Activated naive CD4-positive, alpha-beta T cell treated with anti-CD3 and anti-CD28 coated beads, Interleukin-2, amount 50 U/mL, for 24 hours (primary cell): ENCODE data around the gene DNAJC24.

Source experiments
- H3K27ac Mint-ChIP-seq: one replicate; pipeline ENCODE4 v1.8.0; 2021; ENCODE audit warnings: mild to moderate bottlenecking, mixed read lengths
- H3K27me3 Mint-ChIP-seq: one replicate; pipeline ENCODE4 v1.8.0; 2021; ENCODE audit warnings: mixed read lengths
- H3K36me3 Mint-ChIP-seq: one replicate; pipeline ENCODE4 v1.8.0; 2021; ENCODE audit warnings: mixed read lengths
- H3K4me1 Mint-ChIP-seq: one replicate; pipeline ENCODE4 v1.8.0; 2021; ENCODE audit warnings: mixed read lengths
- H3K4me3 Mint-ChIP-seq: one replicate; pipeline ENCODE4 v1.8.0; 2021; ENCODE audit warnings: mild to moderate bottlenecking, mixed read lengths
- H3K9me3 Mint-ChIP-seq: one replicate; pipeline ENCODE4 v1.8.0; 2021; ENCODE audit warnings: mixed read lengths

DNAJC24 gene

DNA sequence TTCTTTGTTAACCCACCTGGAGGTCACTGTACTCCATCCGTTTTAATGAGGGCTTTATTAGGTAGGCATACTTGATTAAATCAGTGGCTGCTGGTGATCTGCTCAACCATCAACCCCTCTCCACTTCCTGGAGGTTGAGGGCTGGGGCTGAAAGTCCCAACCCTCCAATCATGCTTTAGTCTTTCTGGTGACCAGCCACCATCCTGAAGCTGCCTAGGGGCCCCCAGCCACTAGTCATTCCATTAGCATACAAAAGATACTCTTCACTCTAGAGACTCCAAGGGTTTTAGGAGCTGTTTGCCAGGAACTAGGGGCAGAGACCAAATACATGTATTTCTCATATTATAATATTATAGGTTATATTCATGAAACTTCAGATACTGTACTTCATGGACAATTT is 13.5 kb downstream of the DNAJC24 start:
- Mint-ChIP-seq H3K4me1 (peaks cover 31% of the 10 kb centered on the region), H3K27me3 (no peaks in the 10 kb centered on the region), H3K36me3 (peaks cover 19% of the 10 kb centered on the region), H3K4me3 (no peak overlapping the region), H3K27ac (no peak overlapping the region), H3K9me3 (peaks cover 5% of the 10 kb centered on the region)

- peaks cover 37% of the 10 kb centered on the region for H3K4me1 Mint-ChIP-seq
- no peak overlapping the region for H3K4me3 Mint-ChIP-seq
- no peak overlapping the region for H3K27ac Mint-ChIP-seq
- H3K9me3 Mint-ChIP-seq: peaks cover 14% of the 10 kb centered on the region
- H3K36me3 Mint-ChIP-seq: peaks cover 21% of the 10 kb centered on the region
- no peaks in the 10 kb centered on the region for H3K27me3 Mint-ChIP-seq
Observed at GRCh38 chr11:31387379-31387778, 17.7 kb downstream of the DNAJC24 start.

DNA sequence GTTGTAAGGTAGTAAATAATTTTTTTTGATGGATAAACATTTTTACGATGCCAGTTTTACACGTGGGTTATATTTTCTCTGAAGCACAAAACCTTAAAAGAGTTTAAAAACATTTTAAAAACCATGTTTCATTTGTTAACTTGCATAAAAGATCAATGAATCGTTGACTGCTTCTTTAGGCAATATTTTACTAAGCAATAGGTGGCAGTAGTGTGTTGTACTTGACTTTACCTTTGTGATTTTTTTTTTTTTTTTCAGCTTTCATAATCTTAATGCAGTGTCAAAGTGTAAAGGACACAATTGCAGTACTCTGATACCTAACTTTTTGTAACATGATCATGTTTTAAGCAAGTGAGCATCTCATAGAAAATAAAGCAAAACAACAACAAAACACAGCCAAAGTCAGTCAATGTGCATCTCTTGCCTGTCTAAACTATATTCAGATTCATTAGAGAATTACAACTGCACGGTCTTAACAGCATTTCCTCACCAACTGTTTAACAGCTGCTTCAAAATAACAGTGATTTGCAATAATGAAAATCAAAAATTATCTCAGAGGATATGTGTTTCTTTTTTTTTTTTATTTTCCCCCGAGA is 27.7 kb downstream of the DNAJC24 start:
- H3K27ac Mint-ChIP-seq: no peak overlapping the region
- H3K4me3 Mint-ChIP-seq: no peak overlapping the region
- peaks cover 21% of the 10 kb centered on the region for H3K36me3 Mint-ChIP-seq
- peaks cover 15% of the 10 kb centered on the region for H3K4me1 Mint-ChIP-seq
- no peaks in the 10 kb centered on the region for H3K9me3 Mint-ChIP-seq
- H3K27me3 Mint-ChIP-seq: no peaks in the 10 kb centered on the region

DNA sequence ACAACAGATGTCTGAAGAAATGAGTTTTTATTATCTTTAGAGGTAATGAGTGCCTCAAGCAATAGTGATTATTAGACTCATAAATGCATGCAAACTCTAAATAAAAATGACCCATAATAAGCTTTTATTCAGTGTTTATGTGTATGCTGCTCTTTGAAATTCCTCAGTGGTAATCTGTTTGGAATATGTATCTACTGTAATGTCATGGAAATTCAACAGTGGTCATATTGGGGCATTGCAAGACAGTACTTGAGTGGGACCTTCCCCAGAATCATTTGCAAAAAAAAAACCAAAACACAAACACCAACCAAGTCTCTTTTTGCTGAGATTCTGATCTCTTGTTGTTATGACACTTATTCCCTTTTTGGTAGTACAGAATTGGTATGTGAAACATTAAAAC is 35.0 kb downstream of the DNAJC24 start:
- H3K4me1 Mint-ChIP-seq: peaks cover 8% of the 10 kb centered on the region
- no peak overlapping the region for H3K27ac Mint-ChIP-seq
- H3K36me3 Mint-ChIP-seq: peaks cover 22% of the 10 kb centered on the region
- H3K27me3 Mint-ChIP-seq: no peaks in the 10 kb centered on the region
- no peaks in the 10 kb centered on the region for H3K9me3 Mint-ChIP-seq
- no peak overlapping the region for H3K4me3 Mint-ChIP-seq

DNA sequence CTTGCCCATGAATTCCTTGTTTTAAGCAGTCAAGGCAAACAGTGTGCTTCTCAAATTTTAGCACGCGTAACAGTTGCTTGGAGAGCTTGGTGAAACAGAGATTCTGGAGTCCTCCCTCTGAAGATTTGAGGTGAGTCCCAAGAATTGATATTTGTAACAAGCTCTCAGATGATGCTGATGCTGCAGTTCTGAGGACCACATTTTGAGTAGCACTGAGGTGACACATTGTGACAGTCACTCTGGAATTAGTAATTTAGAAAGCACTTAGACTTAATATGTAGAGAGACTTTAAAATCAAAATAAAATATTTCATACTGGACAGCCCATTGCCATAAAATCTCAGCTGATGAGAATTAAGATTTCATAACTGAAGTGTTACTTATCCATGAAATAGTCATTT is 38.5 kb downstream of the DNAJC24 start:
- peaks cover 21% of the 10 kb centered on the region for H3K36me3 Mint-ChIP-seq
- H3K9me3 Mint-ChIP-seq: peaks cover 5% of the 10 kb centered on the region
- H3K4me3 Mint-ChIP-seq: no peak overlapping the region
- peaks cover 8% of the 10 kb centered on the region for H3K4me1 Mint-ChIP-seq
- no peak overlapping the region for H3K27ac Mint-ChIP-seq
- H3K27me3 Mint-ChIP-seq: no peaks in the 10 kb centered on the region

DNA sequence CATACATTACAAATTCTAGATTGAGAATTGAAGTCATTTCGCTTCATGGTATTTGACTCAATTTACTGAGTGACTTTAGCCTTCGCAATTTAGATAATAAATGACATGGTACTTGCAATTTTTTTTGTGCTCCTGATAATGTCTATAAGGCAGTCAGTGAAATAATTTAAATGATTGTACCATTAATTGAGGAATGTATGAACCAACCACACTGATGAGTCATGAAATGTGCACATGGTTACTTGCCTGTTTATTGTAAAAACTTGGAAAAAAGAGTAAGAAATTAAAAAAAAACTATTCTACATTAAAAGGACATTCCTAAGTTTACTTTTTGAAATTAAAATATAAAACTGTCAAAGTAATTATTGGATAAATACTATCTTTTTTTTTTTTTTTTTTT is 43.3 kb downstream of the DNAJC24 start:
- Mint-ChIP-seq H3K4me3 (no peak overlapping the region), H3K4me1 (no peaks in the 10 kb centered on the region), H3K27ac (no peak overlapping the region), H3K27me3 (no peaks in the 10 kb centered on the region), H3K9me3 (peaks cover 5% of the 10 kb centered on the region), H3K36me3 (peaks cover 23% of the 10 kb centered on the region)

GRCh38 chr11:31414338-31414737 is 44.7 kb downstream of the DNAJC24 start:
- H3K4me3 Mint-ChIP-seq: no peak overlapping the region
- H3K36me3 Mint-ChIP-seq: peaks cover 25% of the 10 kb centered on the region
- peaks cover 5% of the 10 kb centered on the region for H3K9me3 Mint-ChIP-seq
- no peaks in the 10 kb centered on the region for H3K27me3 Mint-ChIP-seq
- H3K27ac Mint-ChIP-seq: no peak overlapping the region
- H3K4me1 Mint-ChIP-seq: no peaks in the 10 kb centered on the region

DNA sequence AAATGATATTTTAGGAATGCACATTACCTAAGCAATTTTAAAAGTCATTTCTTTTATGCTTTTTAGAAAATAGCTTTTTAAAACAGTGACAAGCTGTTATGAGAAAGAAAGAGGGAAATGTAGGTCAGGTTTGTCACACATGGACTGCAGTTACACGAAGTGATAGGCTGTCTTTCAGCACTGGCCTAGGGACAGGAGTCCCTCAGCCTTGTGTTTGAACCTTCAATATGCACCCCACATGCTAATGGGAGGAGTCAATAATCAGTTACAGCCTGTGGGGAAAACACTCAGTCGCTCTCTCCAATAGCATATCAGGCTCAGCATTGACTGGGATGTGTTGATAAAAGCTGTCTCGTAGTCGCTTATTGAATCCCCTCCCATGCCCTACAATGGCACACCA is 45.8 kb downstream of the DNAJC24 start:
- H3K9me3 Mint-ChIP-seq: peaks cover 5% of the 10 kb centered on the region
- no peaks in the 10 kb centered on the region for H3K4me1 Mint-ChIP-seq
- no peaks in the 10 kb centered on the region for H3K27me3 Mint-ChIP-seq
- H3K27ac Mint-ChIP-seq: no peak overlapping the region
- H3K4me3 Mint-ChIP-seq: no peak overlapping the region
- peaks cover 28% of the 10 kb centered on the region for H3K36me3 Mint-ChIP-seq

- no peak overlapping the region for H3K27ac Mint-ChIP-seq
- H3K36me3 Mint-ChIP-seq: peaks cover 18% of the 10 kb centered on the region
- H3K27me3 Mint-ChIP-seq: no peaks in the 10 kb centered on the region
- no peaks in the 10 kb centered on the region for H3K4me1 Mint-ChIP-seq
- no peak overlapping the region for H3K4me3 Mint-ChIP-seq
- no peaks in the 10 kb centered on the region for H3K9me3 Mint-ChIP-seq
Observed at GRCh38 chr11:31417357-31417756, 47.7 kb downstream of the DNAJC24 start.

DNA sequence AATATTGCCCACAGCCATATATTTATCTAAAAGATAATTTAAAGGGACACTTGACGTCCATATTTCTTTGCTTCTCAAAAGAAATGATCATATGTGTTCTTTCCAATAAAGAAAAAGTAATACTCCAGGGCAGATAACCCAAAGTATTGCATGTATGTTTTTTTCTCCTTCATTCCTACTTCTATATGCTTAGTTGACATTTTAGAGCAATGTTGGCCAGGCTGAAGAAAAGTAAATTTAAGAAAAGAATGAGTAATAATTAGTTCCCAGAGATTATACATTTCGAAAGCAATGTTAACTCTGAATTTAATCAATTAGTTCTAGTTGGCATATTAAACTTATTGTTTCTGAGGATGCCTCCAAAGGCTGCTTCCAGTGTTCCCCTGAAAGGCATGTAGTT is 48.2 kb downstream of the DNAJC24 start:
- Mint-ChIP-seq H3K27me3 (no peaks in the 10 kb centered on the region), H3K4me1 (no peaks in the 10 kb centered on the region), H3K36me3 (peaks cover 18% of the 10 kb centered on the region), H3K9me3 (no peaks in the 10 kb centered on the region), H3K27ac (no peak overlapping the region), H3K4me3 (no peak overlapping the region)

DNA sequence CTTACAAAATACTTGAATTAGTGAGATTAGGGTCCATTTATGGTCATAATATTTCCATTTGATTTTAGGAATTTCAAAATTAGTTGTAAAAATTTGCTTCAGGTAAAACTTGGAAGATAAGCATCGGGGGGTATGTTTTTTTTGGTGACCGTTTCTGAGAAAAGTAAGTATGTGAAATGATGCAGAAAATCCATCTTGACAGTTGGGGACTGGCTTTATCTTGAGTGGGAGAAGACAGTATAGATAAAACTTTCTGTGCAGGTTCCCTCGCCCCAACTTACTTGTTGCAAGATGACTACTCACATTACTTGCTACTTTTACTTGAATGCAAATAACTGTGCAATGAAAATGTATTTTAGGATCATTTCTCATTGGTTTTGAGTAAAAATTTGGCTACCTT is 49.5 kb downstream of the DNAJC24 start:
- H3K4me1 Mint-ChIP-seq: no peaks in the 10 kb centered on the region
- H3K36me3 Mint-ChIP-seq: peaks cover 17% of the 10 kb centered on the region
- no peaks in the 10 kb centered on the region for H3K9me3 Mint-ChIP-seq
- H3K27me3 Mint-ChIP-seq: no peaks in the 10 kb centered on the region
- no peak overlapping the region for H3K27ac Mint-ChIP-seq
- H3K4me3 Mint-ChIP-seq: no peak overlapping the region

- Mint-ChIP-seq H3K4me1 (no peaks in the 10 kb centered on the region), H3K27ac (no peak overlapping the region), H3K9me3 (no peaks in the 10 kb centered on the region), H3K27me3 (no peaks in the 10 kb centered on the region), H3K36me3 (peaks cover 13% of the 10 kb centered on the region), H3K4me3 (no peak overlapping the region)
Observed at GRCh38 chr11:31419669-31420068, 50.0 kb downstream of the DNAJC24 start.

- Mint-ChIP-seq H3K27ac (no peak overlapping the region), H3K36me3 (peaks cover 13% of the 10 kb centered on the region), H3K4me3 (no peak overlapping the region), H3K27me3 (no peaks in the 10 kb centered on the region), H3K9me3 (no peaks in the 10 kb centered on the region), H3K4me1 (no peaks in the 10 kb centered on the region)
Observed at GRCh38 chr11:31421820-31422219, 52.2 kb downstream of the DNAJC24 start.

DNA sequence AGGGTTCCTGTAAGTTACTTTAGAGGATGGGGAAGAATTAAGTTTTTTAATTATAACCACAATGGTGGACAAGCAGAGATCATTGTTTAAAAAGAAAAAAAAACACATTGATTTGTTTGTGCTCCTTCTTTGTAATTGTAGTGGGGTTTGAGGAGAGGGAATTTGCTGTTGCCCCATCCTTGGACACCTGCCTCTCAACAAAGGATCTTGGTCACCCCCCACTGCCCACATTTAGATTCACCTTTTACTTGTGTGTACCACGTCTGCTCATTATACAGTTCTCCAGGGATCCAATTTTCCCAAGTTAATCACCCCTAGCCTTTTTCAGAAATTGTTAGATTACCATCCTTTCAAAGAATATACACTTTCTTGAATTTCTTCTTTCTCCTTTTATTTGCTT is 53.0 kb downstream of the DNAJC24 start:
- no peaks in the 10 kb centered on the region for H3K9me3 Mint-ChIP-seq
- H3K4me3 Mint-ChIP-seq: no peak overlapping the region
- H3K27ac Mint-ChIP-seq: no peak overlapping the region
- H3K36me3 Mint-ChIP-seq: peaks cover 11% of the 10 kb centered on the region
- no peaks in the 10 kb centered on the region for H3K27me3 Mint-ChIP-seq
- H3K4me1 Mint-ChIP-seq: no peaks in the 10 kb centered on the region

DNA sequence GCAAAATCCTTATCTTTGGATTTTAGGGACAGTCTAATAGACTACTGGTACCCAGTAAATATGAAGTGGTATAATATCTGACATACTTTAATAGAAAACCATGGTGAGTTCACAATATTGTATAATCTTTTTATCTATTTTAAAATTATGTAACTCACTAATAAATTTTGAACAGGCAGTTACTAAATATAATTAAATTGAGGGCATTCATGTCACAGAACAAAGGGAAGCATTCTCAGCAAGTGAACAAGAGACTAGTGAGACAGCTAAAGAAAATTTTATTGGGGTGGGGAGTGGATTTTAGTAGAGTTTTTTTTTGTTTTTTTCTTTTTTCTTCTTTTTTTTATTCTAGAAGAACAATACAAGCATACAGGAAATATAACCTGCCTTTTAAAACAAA is 55.0 kb downstream of the DNAJC24 start:
- Mint-ChIP-seq H3K27me3 (no peaks in the 10 kb centered on the region), H3K9me3 (no peaks in the 10 kb centered on the region), H3K36me3 (peaks cover 12% of the 10 kb centered on the region), H3K27ac (no peak overlapping the region), H3K4me3 (no peak overlapping the region), H3K4me1 (no peaks in the 10 kb centered on the region)

- H3K27me3 Mint-ChIP-seq: no peaks in the 10 kb centered on the region
- peaks cover 14% of the 10 kb centered on the region for H3K36me3 Mint-ChIP-seq
- H3K4me1 Mint-ChIP-seq: peaks cover 14% of the 10 kb centered on the region
- peaks cover 5% of the 10 kb centered on the region for H3K9me3 Mint-ChIP-seq
- H3K27ac Mint-ChIP-seq: no peak overlapping the region
- H3K4me3 Mint-ChIP-seq: no peak overlapping the region
Observed at GRCh38 chr11:31433851-31434250, 64.2 kb downstream of the DNAJC24 start.

DNA sequence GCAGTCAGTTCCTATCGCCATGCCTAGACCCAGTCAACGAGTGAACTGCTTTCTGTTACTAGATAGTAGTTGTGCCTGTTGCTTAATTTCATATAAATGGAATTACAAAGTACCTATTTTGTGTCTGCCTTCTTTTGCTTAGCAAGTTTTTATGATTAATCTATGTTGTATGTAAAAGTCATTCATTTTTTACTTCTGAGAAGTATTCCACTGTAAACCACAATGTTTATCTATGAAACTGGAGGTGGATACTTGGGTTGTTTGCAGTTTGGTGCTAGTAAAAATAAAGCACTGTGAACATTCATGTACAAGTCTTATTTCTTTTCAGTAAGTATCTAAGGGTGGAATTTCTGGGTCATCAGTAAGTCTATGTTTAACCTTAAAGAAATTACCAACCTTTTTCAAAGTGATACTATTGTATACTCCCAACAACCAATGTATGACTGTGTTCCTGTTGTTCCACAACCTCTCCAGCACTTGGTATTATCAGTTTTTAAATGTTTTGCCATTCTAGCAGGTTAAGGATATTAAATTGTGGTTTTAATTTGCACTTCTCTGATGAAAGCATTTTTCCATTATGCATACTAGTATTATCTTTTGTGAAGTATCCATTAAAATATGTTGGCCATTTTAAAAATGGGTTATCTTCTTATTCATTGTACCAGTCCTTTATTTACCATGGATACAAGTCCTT is 68.2 kb downstream of the DNAJC24 start:
- no peaks in the 10 kb centered on the region for H3K27me3 Mint-ChIP-seq
- H3K36me3 Mint-ChIP-seq: peaks cover 5% of the 10 kb centered on the region
- H3K4me3 Mint-ChIP-seq: no peak overlapping the region
- H3K9me3 Mint-ChIP-seq: peaks cover 11% of the 10 kb centered on the region
- peaks cover 20% of the 10 kb centered on the region for H3K4me1 Mint-ChIP-seq
- no peak overlapping the region for H3K27ac Mint-ChIP-seq
